BLaER1 treated with 17β-estradiol and CSF1 and Interleukin-3, amounts not matched to agents 10 nM and 100 nM (cell line): ENCODE results near the gene THRB.

Experiments
- H3K27ac ChIP-seq, 11 experiments: shearing (Covaris generic); formaldehyde crosslinking; 2 replicates each; pipeline ENCODE4 v1.8.1; 2022
- H3K27me3 ChIP-seq, 11 experiments: shearing (Covaris generic); formaldehyde crosslinking; 2 replicates each; pipeline ENCODE4 v1.8.1; 2022
- H3K36me3 ChIP-seq, 11 experiments: shearing (Covaris generic); formaldehyde crosslinking; 2 replicates each; pipeline ENCODE4 v1.8.1; 2022
- H3K4me1 ChIP-seq, 10 experiments: shearing (Covaris generic); formaldehyde crosslinking; 2 replicates each; pipeline ENCODE4 v1.8.1; 2022
- H3K4me2 ChIP-seq, 11 experiments: shearing (Covaris generic); formaldehyde crosslinking; 2 replicates each; pipeline ENCODE4 v1.8.1; 2022
- H3K4me3 ChIP-seq, 10 experiments: shearing (Covaris generic); formaldehyde crosslinking; 2 replicates each; pipeline ENCODE4 v1.8.1; 2022
- H3K9ac ChIP-seq, 11 experiments: shearing (Covaris generic); formaldehyde crosslinking; 2 replicates each; pipeline ENCODE4 v1.8.1; 2022
- H3K9me3 ChIP-seq, 11 experiments: shearing (Covaris generic); formaldehyde crosslinking; replicated peaks in 1 of 11; 2 replicates each; pipeline ENCODE4 v1.8.1; 2022
- H4K20me1 ChIP-seq, 11 experiments: shearing (Covaris generic); formaldehyde crosslinking; 2 replicates each; pipeline ENCODE4 v1.8.1; 2022
- Cebpa-rat ChIP-seq, 11 experiments: shearing (Covaris generic); IDR thresholded peaks; 2 replicates each; pipeline ENCODE4 v1.8.1; 2022

Gene THRB

GRCh38 chr3:24519368-24520100, 24.9 kb upstream of the THRB start:
- Histone ChIP-seq H3K9me3 (peaks cover 0 to 12% (median 8%) of the 10 kb centered on the region in 11 experiments; a peak in 11 of 22 replicates), H3K9ac (no peak overlapping the region), H4K20me1 (no peaks in the 10 kb centered on the region), H3K4me3 (no peak overlapping the region), H3K4me2 (peak overlapping the region in 1 of 11 experiments; percentile 12; a peak in 1 of 22 replicates), H3K27me3 (peaks cover 0 to 24% (median 12%) of the 10 kb centered on the region in 11 experiments; a peak in 14 of 22 replicates), H3K4me1 (peaks cover 0 to 14% (median 6%) of the 10 kb centered on the region in 10 experiments; a peak in 9 of 20 replicates), H3K36me3 (no peaks in the 10 kb centered on the region), H3K27ac (no peak overlapping the region)
- TF ChIP-seq Cebpa-rat (IDR thresholded peaks at IDR 0.05): no peak

- peaks cover 0 to 14% (median 6%) of the 10 kb centered on the region in 10 experiments; a peak in 9 of 20 replicates for H3K4me1 ChIP-seq
- no peak for TF ChIP-seq Cebpa-rat (IDR thresholded peaks at IDR 0.05)
- no peak overlapping the region for H3K27ac ChIP-seq
- H3K36me3 ChIP-seq: no peaks in the 10 kb centered on the region
- H3K9me3 ChIP-seq: peaks cover 0 to 12% (median 8%) of the 10 kb centered on the region in 11 experiments; a peak in 11 of 22 replicates
- H4K20me1 ChIP-seq: no peaks in the 10 kb centered on the region
- peaks cover 0 to 24% (median 12%) of the 10 kb centered on the region in 11 experiments; a peak in 14 of 22 replicates for H3K27me3 ChIP-seq
- H3K9ac ChIP-seq: no peak overlapping the region
- no peak overlapping the region for H3K4me3 ChIP-seq
- peak overlapping the region in 1 of 11 experiments; percentile 12; a peak in 1 of 22 replicates for H3K4me2 ChIP-seq
These were observed 24.3 kb upstream of the THRB start for GRCh38 chr3:24518990-24519367.

- no peaks in the 10 kb centered on the region for H3K27me3 ChIP-seq
- no peaks in the 10 kb centered on the region for H3K36me3 ChIP-seq
- H3K4me3 ChIP-seq: no peak overlapping the region
- H3K9me3 ChIP-seq: no peaks in the 10 kb centered on the region
- TF ChIP-seq Cebpa-rat (IDR thresholded peaks at IDR 0.05): no peak
- no peaks in the 10 kb centered on the region for H4K20me1 ChIP-seq
- H3K4me2 ChIP-seq: no peak overlapping the region
- H3K4me1 ChIP-seq: peaks cover 0 to 2% (median 0%) of the 10 kb centered on the region in 10 experiments; a peak in 2 of 20 replicates
- no peak overlapping the region for H3K9ac ChIP-seq
- H3K27ac ChIP-seq: no peak overlapping the region
These were observed 19.5 kb upstream of the THRB start for GRCh38 chr3:24514119-24514518.

GRCh38 chr3:24513463-24513862, 18.8 kb upstream of the THRB start:
- H4K20me1 ChIP-seq: no peaks in the 10 kb centered on the region
- no peak overlapping the region for H3K27ac ChIP-seq
- no peaks in the 10 kb centered on the region for H3K27me3 ChIP-seq

GRCh38 chr3:24512564-24513197, 18.0 kb upstream of the THRB start:
- H3K9ac ChIP-seq: no peak overlapping the region
- no peak overlapping the region for H3K4me3 ChIP-seq
- H4K20me1 ChIP-seq: no peaks in the 10 kb centered on the region
- no peaks in the 10 kb centered on the region for H3K27me3 ChIP-seq
- no peak overlapping the region for H3K4me2 ChIP-seq
- no peak overlapping the region for H3K27ac ChIP-seq
- H3K36me3 ChIP-seq: no peaks in the 10 kb centered on the region
- H3K9me3 ChIP-seq: no peaks in the 10 kb centered on the region
- TF ChIP-seq Cebpa-rat (IDR thresholded peaks at IDR 0.05): no peak
- H3K4me1 ChIP-seq: peaks cover 2 to 11% (median 3%) of the 10 kb centered on the region in 10 experiments; a peak in 18 of 20 replicates

More at GRCh38 chr3:24513463-24513862, 18.8 kb upstream of the THRB start:
- Histone ChIP-seq H3K9ac (no peak overlapping the region), H3K4me2 (no peak overlapping the region), H3K9me3 (no peaks in the 10 kb centered on the region), H3K4me3 (no peak overlapping the region), H3K36me3 (no peaks in the 10 kb centered on the region), H3K4me1 (peaks cover 0 to 3% (median 0%) of the 10 kb centered on the region in 10 experiments; a peak in 3 of 20 replicates)
- no peak for TF ChIP-seq Cebpa-rat (IDR thresholded peaks at IDR 0.05)

- TF ChIP-seq Cebpa-rat (IDR thresholded peaks at IDR 0.05): no peak
- no peaks in the 10 kb centered on the region for H4K20me1 ChIP-seq
- no peak overlapping the region for H3K4me3 ChIP-seq
- H3K4me2 ChIP-seq: no peak overlapping the region
- H3K9ac ChIP-seq: no peak overlapping the region
- peaks cover 5 to 17% (median 8%) of the 10 kb centered on the region in 10 experiments; a peak in 18 of 20 replicates for H3K4me1 ChIP-seq
- H3K36me3 ChIP-seq: no peaks in the 10 kb centered on the region
- 0 out of 22 replicates have a peak, but pooled peaks cover 0 to 5% (median 0%) of the 10 kb centered on the region in 11 experiments for H3K9me3 ChIP-seq
- peaks cover 0 to 5% (median 0%) of the 10 kb centered on the region in 11 experiments; a peak in 2 of 22 replicates for H3K27me3 ChIP-seq
- H3K27ac ChIP-seq: no peak overlapping the region
These were observed 15.5 kb upstream of the THRB start for GRCh38 chr3:24510030-24510648.

- Histone ChIP-seq H3K9me3 (0 out of 22 replicates have a peak, but pooled peaks cover 0 to 5% (median 0%) of the 10 kb centered on the region in 11 experiments), H4K20me1 (no peaks in the 10 kb centered on the region), H3K4me1 (peaks cover 12 to 30% (median 14%) of the 10 kb centered on the region in 10 experiments), H3K9ac (no peak overlapping the region), H3K4me2 (peak overlapping the region in 3 of 11 experiments; percentile 29 to 56 (median 31); a peak in 4 of 22 replicates), H3K27ac (no peak overlapping the region), H3K27me3 (peaks cover 0 to 7% (median 0%) of the 10 kb centered on the region in 11 experiments; a peak in 2 of 22 replicates), H3K36me3 (no peaks in the 10 kb centered on the region), H3K4me3 (no peak overlapping the region)
- TF ChIP-seq Cebpa-rat (IDR thresholded peaks at IDR 0.05): no peak
These were observed 13.8 kb upstream of the THRB start for GRCh38 chr3:24508423-24508839.

GRCh38 chr3:24507776-24508422, 13.2 kb upstream of the THRB start:
- Histone ChIP-seq H3K27me3 (peaks cover 0 to 7% (median 0%) of the 10 kb centered on the region in 11 experiments; a peak in 2 of 22 replicates), H4K20me1 (no peaks in the 10 kb centered on the region), H3K4me3 (no peak overlapping the region), H3K4me1 (peaks cover 18 to 35% (median 20%) of the 10 kb centered on the region in 10 experiments), H3K27ac (no peak overlapping the region), H3K36me3 (no peaks in the 10 kb centered on the region), H3K4me2 (peak overlapping the region; percentile 4 to 56 (median 31); a peak in 16 of 22 replicates), H3K9me3 (0 out of 22 replicates have a peak, but pooled peaks cover 0 to 5% (median 0%) of the 10 kb centered on the region in 11 experiments), H3K9ac (no peak overlapping the region)
- no peak for TF ChIP-seq Cebpa-rat (IDR thresholded peaks at IDR 0.05)
